Ascending aorta (tissue), 2 donors: ENCODE data around the gene COL9A3. TPM values are rescaled to one million over a fixed set of nuclear protein-coding genes. Genes with fewer than 3 reads are reported as not detected.

ENCODE experiments used
- DNase-seq, 2 donors: peaks; one replicate each; pipeline ENCODE4 v3.0.0-alpha.2; 2019; ENCODE audit warnings: low spot score in 2 of 2
- H3K27ac ChIP-seq, 2 donors: fragments of 200-600 bp; sonication (generic); one replicate each; pipeline ENCODE4 v1.5.1; 2016 to 2017; ENCODE audit warnings: mild to moderate bottlenecking in 1 of 2
- H3K27me3 ChIP-seq: fragments of 200-600 bp; sonication (generic); one replicate; pipeline ENCODE4 v1.5.1; 2017
- H3K36me3 ChIP-seq, 2 donors: fragments of 200-600 bp; sonication (generic); one replicate each; pipeline ENCODE4 v1.5.1; 2016
- H3K4me1 ChIP-seq, 2 donors: fragments of 200-600 bp; sonication (generic); one replicate each; pipeline ENCODE4 v1.5.1; 2016 to 2017; ENCODE audit warnings: mild to moderate bottlenecking in 1 of 2
- H3K4me3 ChIP-seq, 2 donors: fragments of 200-600 bp; sonication (generic); one replicate each; pipeline ENCODE4 v1.5.1; 2016 to 2017; ENCODE audit warnings: mild to moderate bottlenecking in 1 of 2
- H3K9me3 ChIP-seq, 2 donors: fragments of 200-600 bp; sonication (generic); one replicate each; pipeline ENCODE4 v1.5.1; 2016
- CTCF ChIP-seq, 3 experiments: fragments of 200-600 bp in 2 of 3; fragments of 450-650 bp in 1 of 3; sonication (generic) in 2 of 3; IDR thresholded peaks; one replicate each; pipeline ENCODE4 v1.5.1; 2016 to 2019; ENCODE audit warnings: antibody characterized with exemption in 3 of 3, mild to moderate bottlenecking in 1 of 3, moderate library complexity in 1 of 3
- intact Hi-C: fragments of 100-400 bp; cut with DNase I; formaldehyde crosslinking; loops from one replicate; pipeline ENCODE4 v1.15.1; 2023
- total RNA-seq: library from RNA; depleted of rRNA; stranded (reverse); fragments of >200 nt; gene quantifications from one replicate; pipeline ENCODE4 v1.1.0, GENCODE V29; 2016

The COL9A3 gene
- total RNA-seq, 1 donor from 2014 or later = 13.8 TPM

GRCh38 chr20:62808211-62808865, 8.5 kb upstream of the COL9A3 start:
- intact Hi-C loops = loop anchor here (1.0 to 5.0 kb wide), 2 partner anchors 140 to 156 kb away; no protein-coding TSS in a partner anchor
- no peaks in the 10 kb centered on the region for H3K27me3 ChIP-seq
- peaks cover 48 to 61% of the 10 kb centered on the region in 2 donors for H3K36me3 ChIP-seq
- H3K4me1 ChIP-seq = peaks cover 16 to 35% of the 10 kb centered on the region in 2 donors
- no peak overlapping the region for H3K4me3 ChIP-seq
- H3K27ac ChIP-seq = no peak overlapping the region
- no peaks in the 10 kb centered on the region for H3K9me3 ChIP-seq
- peak in 1 of 2 donors; percentile 84 for DNase-seq
- peak; percentile 87 to 94 (median 90) for TF ChIP-seq CTCF (IDR thresholded peaks at IDR 0.05)

- H3K4me1 ChIP-seq = peaks cover 16 to 30% of the 10 kb centered on the region in 2 donors
- no peak overlapping the region for H3K27ac ChIP-seq
- TF ChIP-seq CTCF (IDR thresholded peaks at IDR 0.05) = no peak
- H3K27me3 ChIP-seq = no peaks in the 10 kb centered on the region
- no peak for DNase-seq
- intact Hi-C loops = loop anchor here (5.0 kb wide), 1 partner anchor 157 kb away; no protein-coding TSS in a partner anchor
- peaks cover 52 to 67% of the 10 kb centered on the region in 2 donors for H3K36me3 ChIP-seq
- no peaks in the 10 kb centered on the region for H3K9me3 ChIP-seq
- no peak overlapping the region for H3K4me3 ChIP-seq
These were observed 7.1 kb upstream of the COL9A3 start for GRCh38 chr20:62809530-62810428.

- no peak overlapping the region for H3K4me3 ChIP-seq
- peaks cover 7% of the 10 kb centered on the region for H3K27me3 ChIP-seq
- no peak for DNase-seq
- intact Hi-C loops = no loop called here
- no peaks in the 10 kb centered on the region for H3K9me3 ChIP-seq
- peaks cover 14 to 32% of the 10 kb centered on the region in 2 donors for H3K4me1 ChIP-seq
- H3K36me3 ChIP-seq = peaks cover 52 to 67% of the 10 kb centered on the region in 2 donors
- H3K27ac ChIP-seq = no peak overlapping the region
- TF ChIP-seq CTCF (IDR thresholded peaks at IDR 0.05) = no peak
These were observed 5.5 kb upstream of the COL9A3 start for GRCh38 chr20:62811320-62811719.

- Histone ChIP-seq H3K36me3 (peaks cover 52 to 67% of the 10 kb centered on the region in 2 donors), H3K27ac (no peak overlapping the region), H3K4me3 (no peak overlapping the region), H3K9me3 (no peaks in the 10 kb centered on the region), H3K27me3 (peaks cover 11% of the 10 kb centered on the region), H3K4me1 (peaks cover 14 to 32% of the 10 kb centered on the region in 2 donors)
- no peak for DNase-seq
- intact Hi-C loops = no loop called here
- no peak for TF ChIP-seq CTCF (IDR thresholded peaks at IDR 0.05)
These were observed 5.1 kb upstream of the COL9A3 start for GRCh38 chr20:62811720-62812119.

GRCh38 chr20:62812181-62812906, 4.5 kb upstream of the COL9A3 start:
- Histone ChIP-seq H3K4me3 (no peak overlapping the region), H3K36me3 (peaks cover 52 to 64% of the 10 kb centered on the region in 2 donors), H3K9me3 (no peaks in the 10 kb centered on the region), H3K27ac (no peak overlapping the region), H3K4me1 (peaks cover 11 to 26% of the 10 kb centered on the region in 2 donors), H3K27me3 (peaks cover 16% of the 10 kb centered on the region)
- TF ChIP-seq CTCF (IDR thresholded peaks at IDR 0.05) = no peak
- no peak for DNase-seq
- intact Hi-C loops = no loop called here
